Karpas-422 (cell line): ENCODE measurements around the gene HNRNPLL. TPM values are rescaled to one million over a fixed set of nuclear protein-coding genes. Genes with fewer than 3 reads are reported as not detected.

Experiments
- DNase-seq: peaks from one replicate; pipeline ENCODE4 v3.0.0-alpha.2; 2015
- H2AFZ ChIP-seq: fragments of 200-600 bp; sonication (generic); 2 replicates; pipeline ENCODE4 v1.6.1; 2014; ENCODE audit warnings: antibody characterized with exemption, low read length, mixed read lengths
- H3K27ac ChIP-seq: fragments of 200-600 bp; sonication (generic); 2 replicates; pipeline ENCODE4 v1.5.1; 2014; ENCODE audit warnings: mild to moderate bottlenecking, low read length, moderate library complexity
- H3K27me3 ChIP-seq: fragments of 200-600 bp; sonication (generic); 2 replicates; pipeline ENCODE4 v1.6.1; 2014; ENCODE audit warnings: low read length, mixed read lengths
- H3K36me3 ChIP-seq: fragments of 200-600 bp; sonication (generic); 2 replicates; pipeline ENCODE4 v1.6.1; 2014; ENCODE audit warnings: low read length, mixed read lengths; ENCODE audit not compliant: insufficient read depth
- H3K4me1 ChIP-seq: fragments of 200-600 bp; sonication (generic); 2 replicates; pipeline ENCODE4 v1.6.1; 2014; ENCODE audit warnings: mild to moderate bottlenecking, low read length, mixed read lengths
- H3K4me2 ChIP-seq: fragments of 200-600 bp; sonication (generic); 2 replicates; pipeline ENCODE4 v1.6.1; 2014; ENCODE audit warnings: low read length, low read depth, mild to moderate bottlenecking; ENCODE audit not compliant: poor library complexity, severe bottlenecking
- H3K4me3 ChIP-seq: fragments of 200-600 bp; sonication (generic); 2 replicates; pipeline ENCODE4 v1.5.1; 2014; ENCODE audit warnings: mild to moderate bottlenecking, antibody characterized with exemption, low read length, mixed read lengths
- H3K79me2 ChIP-seq: fragments of 200-600 bp; sonication (generic); 2 replicates; pipeline ENCODE4 v1.6.1; 2014; ENCODE audit warnings: mild to moderate bottlenecking, low read length, mixed read lengths
- H3K9ac ChIP-seq: fragments of 200-600 bp; sonication (generic); 2 replicates; pipeline ENCODE4 v1.6.0; 2014; ENCODE audit warnings: low read length
- H3K9me2 ChIP-seq: fragments of 200-600 bp; sonication (generic), shearing (Covaris generic); replicated peaks from 2 replicates; pipeline ENCODE4 v1.6.0; 2014; ENCODE audit warnings: mild to moderate bottlenecking, low read length, moderate library complexity; ENCODE audit not compliant: insufficient read depth
- H3K9me3 ChIP-seq: fragments of 300-700, 200-600 bp; sonication (generic); 2 replicates; pipeline ENCODE4 v1.6.1; 2014; ENCODE audit warnings: low read length, mixed read lengths
- H4K20me1 ChIP-seq: fragments of 200-600 bp; sonication (generic); 2 replicates; pipeline ENCODE4 v1.6.1; 2014; ENCODE audit warnings: mild to moderate bottlenecking, antibody characterized with exemption, low read length, low read depth; ENCODE audit not compliant: insufficient read depth
- total RNA-seq: library from RNA; depleted of rRNA; stranded (reverse); fragments of >200 nt; shearing (Covaris generic); gene quantifications from 2 replicates; pipeline ENCODE4 v1.2.3, GENCODE V29; 2014; ENCODE audit warnings: low replicate concordance

HNRNPLL gene
- total RNA-seq, 1 experiment from 2014 or later = 131 TPM

GRCh38 chr2:38533757-38534545 lies 68.8 kb downstream of the HNRNPLL start:
- H3K27ac ChIP-seq = peak overlapping the region; percentile 99
- peak overlapping the region; percentile 81 for H3K9ac ChIP-seq

GRCh38 chr2:38533180-38533579 lies 69.5 kb downstream of the HNRNPLL start:
- Histone ChIP-seq H3K4me3 (peak overlapping the region; percentile 52), H3K4me2 (peak overlapping the region; percentile 77), H4K20me1 (no peaks in the 10 kb centered on the region), H3K4me1 (peaks cover 66% of the 10 kb centered on the region), H3K9me3 (no peaks in the 10 kb centered on the region), H3K9ac (peak overlapping the region; percentile 81), H3K27me3 (no peaks in the 10 kb centered on the region), H3K79me2 (no peaks in the 10 kb centered on the region), H3K36me3 (no peaks in the 10 kb centered on the region), H3K27ac (peak overlapping the region; percentile 99), H3K9me2 (no peaks in the 10 kb centered on the region), H2AFZ (no peak overlapping the region)
- peak; percentile 97 for DNase-seq

More at GRCh38 chr2:38533757-38534545, 68.8 kb downstream of the HNRNPLL start:
- Histone ChIP-seq H3K36me3 (no peaks in the 10 kb centered on the region), H4K20me1 (no peaks in the 10 kb centered on the region), H3K27me3 (no peaks in the 10 kb centered on the region), H3K4me1 (peaks cover 59% of the 10 kb centered on the region), H3K79me2 (no peaks in the 10 kb centered on the region), H2AFZ (no peak overlapping the region), H3K9me3 (no peaks in the 10 kb centered on the region), H3K4me2 (peak overlapping the region; percentile 77), H3K9me2 (no peaks in the 10 kb centered on the region), H3K4me3 (peak overlapping the region; percentile 52)
- DNase-seq = peak; percentile 84

GRCh38 chr2:38532366-38532765 lies 70.4 kb downstream of the HNRNPLL start:
- H3K4me3 ChIP-seq = peak overlapping the region; percentile 42; the same call in 1 of the 2 replicates
- peaks cover 74% of the 10 kb centered on the region for H3K4me1 ChIP-seq
- H4K20me1 ChIP-seq = no peaks in the 10 kb centered on the region
- no peaks in the 10 kb centered on the region for H3K9me2 ChIP-seq
- DNase-seq = peak; percentile 73
- H3K27me3 ChIP-seq = no peaks in the 10 kb centered on the region
- H3K9ac ChIP-seq = peak overlapping the region; percentile 79
- no peak overlapping the region for H2AFZ ChIP-seq
- H3K27ac ChIP-seq = peak overlapping the region; percentile 99
- no peaks in the 10 kb centered on the region for H3K9me3 ChIP-seq
- peak overlapping the region; percentile 70 for H3K4me2 ChIP-seq
- H3K36me3 ChIP-seq = no peaks in the 10 kb centered on the region
- no peaks in the 10 kb centered on the region for H3K79me2 ChIP-seq

- Histone ChIP-seq H3K9me2 (no peaks in the 10 kb centered on the region), H3K4me2 (no peak overlapping the region), H3K36me3 (no peaks in the 10 kb centered on the region), H3K27me3 (no peaks in the 10 kb centered on the region), H3K27ac (peak overlapping the region; percentile 99), H3K9me3 (no peaks in the 10 kb centered on the region), H3K79me2 (no peaks in the 10 kb centered on the region), H3K4me3 (no peak overlapping the region), H3K9ac (0 out of 2 replicates have a peak overlapping the region, but pooled peaks have one; percentile 66), H4K20me1 (no peaks in the 10 kb centered on the region), H3K4me1 (peaks cover 87% of the 10 kb centered on the region), H2AFZ (no peak overlapping the region)
- DNase-seq = no peak
These were observed 73.5 kb downstream of the HNRNPLL start for GRCh38 chr2:38529208-38529607.

- Histone ChIP-seq H3K9me3 (no peaks in the 10 kb centered on the region), H3K4me3 (peak overlapping the region; percentile 50), H2AFZ (0 out of 2 replicates have a peak overlapping the region, but pooled peaks have one; percentile 22), H3K4me1 (peaks cover 87% of the 10 kb centered on the region), H3K27ac (peak overlapping the region; percentile 99), H3K79me2 (no peaks in the 10 kb centered on the region), H3K36me3 (no peaks in the 10 kb centered on the region), H3K9ac (peak overlapping the region; percentile 66), H3K4me2 (peak overlapping the region; percentile 66), H4K20me1 (no peaks in the 10 kb centered on the region), H3K9me2 (no peaks in the 10 kb centered on the region), H3K27me3 (no peaks in the 10 kb centered on the region)
- no peak for DNase-seq
These were observed 74.2 kb downstream of the HNRNPLL start for GRCh38 chr2:38528534-38528933.

- no peaks in the 10 kb centered on the region for H4K20me1 ChIP-seq
- DNase-seq = peak; percentile 93
- H3K27me3 ChIP-seq = no peaks in the 10 kb centered on the region
- no peaks in the 10 kb centered on the region for H3K79me2 ChIP-seq
- peak overlapping the region; percentile 66 for H3K4me2 ChIP-seq
- peak overlapping the region; percentile 99 for H3K27ac ChIP-seq
- no peaks in the 10 kb centered on the region for H3K36me3 ChIP-seq
- no peaks in the 10 kb centered on the region for H3K9me2 ChIP-seq
- H3K9ac ChIP-seq = peak overlapping the region; percentile 66
- H3K4me1 ChIP-seq = peaks cover 88% of the 10 kb centered on the region
- H3K4me3 ChIP-seq = peak overlapping the region; percentile 50
- 0 out of 2 replicates have a peak overlapping the region, but pooled peaks have one; percentile 22 for H2AFZ ChIP-seq
- H3K9me3 ChIP-seq = no peaks in the 10 kb centered on the region
These were observed 74.7 kb downstream of the HNRNPLL start for GRCh38 chr2:38528008-38528442.

- peak overlapping the region; percentile 28 for H3K4me3 ChIP-seq
- no peak overlapping the region for H2AFZ ChIP-seq
- H3K9me2 ChIP-seq = no peaks in the 10 kb centered on the region
- peak overlapping the region; percentile 99 for H3K27ac ChIP-seq
- H4K20me1 ChIP-seq = no peaks in the 10 kb centered on the region
- H3K27me3 ChIP-seq = no peaks in the 10 kb centered on the region
- peak overlapping the region; percentile 66 for H3K9ac ChIP-seq
- no peak for DNase-seq
- no peaks in the 10 kb centered on the region for H3K36me3 ChIP-seq
- peaks cover 88% of the 10 kb centered on the region for H3K4me1 ChIP-seq
- H3K79me2 ChIP-seq = no peaks in the 10 kb centered on the region
- H3K4me2 ChIP-seq = peak overlapping the region; percentile 66
- no peaks in the 10 kb centered on the region for H3K9me3 ChIP-seq
These were observed 75.3 kb downstream of the HNRNPLL start for GRCh38 chr2:38527338-38528007.

- Histone ChIP-seq H3K36me3 (no peaks in the 10 kb centered on the region), H3K9me3 (no peaks in the 10 kb centered on the region), H3K4me2 (peak overlapping the region; percentile 84), H4K20me1 (no peaks in the 10 kb centered on the region), H3K9me2 (no peaks in the 10 kb centered on the region), H3K4me3 (no peak overlapping the region; the same call in 1 of the 2 replicates), H3K9ac (peak overlapping the region; percentile 81), H3K27me3 (no peaks in the 10 kb centered on the region), H3K27ac (peak overlapping the region; percentile 99), H2AFZ (peak overlapping the region; percentile 33; the same call in 1 of the 2 replicates), H3K4me1 (peaks cover 90% of the 10 kb centered on the region), H3K79me2 (no peaks in the 10 kb centered on the region)
- DNase-seq = peak; percentile 62
These were observed 76.5 kb downstream of the HNRNPLL start for GRCh38 chr2:38526195-38526594.
